NCI-H1092 (cell line): ENCODE data around the gene MPPED1.

ENCODE experiments used
- DNase-seq: peaks from one replicate; lab custom pipeline; 2025; lab: John Stamatoyannopoulos, UW

The MPPED1 gene

DNA sequence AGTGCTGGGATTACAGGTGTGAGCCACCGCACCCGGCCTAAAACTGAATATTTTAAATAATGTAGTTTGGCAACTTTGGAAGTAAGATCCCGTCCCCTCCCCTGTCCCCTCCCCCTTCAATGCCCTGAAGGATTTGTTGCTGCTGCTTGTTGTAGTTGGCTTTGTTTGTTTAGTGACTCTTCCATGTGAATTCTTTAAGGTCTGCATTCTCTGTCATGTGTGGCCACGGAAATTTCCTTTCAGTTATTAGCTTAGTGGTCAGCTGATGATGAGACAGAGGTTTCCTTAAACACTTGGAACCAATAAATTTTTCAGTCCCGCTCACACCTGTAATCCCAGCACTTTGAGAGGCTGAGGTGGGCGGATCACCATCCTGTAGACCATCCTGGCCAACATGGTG lies 109.9 kb downstream of the MPPED1 start:
- no peak for DNase-seq

DNA sequence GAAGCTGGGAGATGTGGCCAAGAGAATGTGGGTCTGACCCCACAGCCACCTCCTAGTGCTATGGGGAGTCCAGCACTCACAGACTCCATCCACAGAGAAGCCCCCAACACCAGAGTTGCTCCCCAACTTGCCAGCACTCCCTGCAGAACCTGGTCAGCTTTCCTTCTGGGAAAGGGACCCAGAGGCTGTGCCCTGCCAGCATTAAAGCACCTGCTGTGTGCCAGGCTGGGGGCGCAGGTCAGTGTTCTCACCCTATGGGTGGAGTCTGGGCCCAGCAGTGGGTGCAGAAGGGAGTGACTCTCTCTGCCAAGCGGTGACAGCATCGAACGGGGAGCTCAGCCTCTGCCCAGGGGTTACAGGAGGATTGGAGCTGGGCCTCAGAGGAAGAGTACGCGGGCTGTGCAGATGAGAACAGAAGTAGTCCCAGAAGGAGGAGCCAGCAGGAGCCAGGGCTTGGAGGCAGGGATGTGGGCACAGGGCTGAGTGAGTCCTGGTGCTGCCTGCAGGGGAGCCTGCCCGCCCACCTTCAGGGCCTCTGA lies 114.4 kb downstream of the MPPED1 start:
- DNase-seq: no peak

DNA sequence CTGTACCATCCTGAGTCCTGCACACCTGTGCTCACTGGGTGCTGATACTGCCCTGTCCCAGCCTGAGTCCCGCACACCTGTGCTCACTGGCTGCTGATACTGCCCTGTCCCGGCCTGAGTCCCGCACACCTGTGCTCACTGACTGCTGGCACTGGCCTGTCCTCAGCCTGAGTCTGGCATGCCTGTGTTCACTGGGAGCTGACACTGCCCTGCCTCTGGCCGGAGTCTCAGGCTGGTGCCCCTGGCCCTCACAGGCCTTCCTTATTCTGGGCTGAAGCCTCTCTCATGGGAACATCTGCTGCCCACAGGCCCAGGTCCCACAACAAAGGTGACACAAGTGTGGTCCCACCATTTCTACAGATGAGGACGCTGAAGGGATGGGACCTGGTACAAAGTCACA lies 115.1 kb downstream of the MPPED1 start:
- DNase-seq: no peak

DNA sequence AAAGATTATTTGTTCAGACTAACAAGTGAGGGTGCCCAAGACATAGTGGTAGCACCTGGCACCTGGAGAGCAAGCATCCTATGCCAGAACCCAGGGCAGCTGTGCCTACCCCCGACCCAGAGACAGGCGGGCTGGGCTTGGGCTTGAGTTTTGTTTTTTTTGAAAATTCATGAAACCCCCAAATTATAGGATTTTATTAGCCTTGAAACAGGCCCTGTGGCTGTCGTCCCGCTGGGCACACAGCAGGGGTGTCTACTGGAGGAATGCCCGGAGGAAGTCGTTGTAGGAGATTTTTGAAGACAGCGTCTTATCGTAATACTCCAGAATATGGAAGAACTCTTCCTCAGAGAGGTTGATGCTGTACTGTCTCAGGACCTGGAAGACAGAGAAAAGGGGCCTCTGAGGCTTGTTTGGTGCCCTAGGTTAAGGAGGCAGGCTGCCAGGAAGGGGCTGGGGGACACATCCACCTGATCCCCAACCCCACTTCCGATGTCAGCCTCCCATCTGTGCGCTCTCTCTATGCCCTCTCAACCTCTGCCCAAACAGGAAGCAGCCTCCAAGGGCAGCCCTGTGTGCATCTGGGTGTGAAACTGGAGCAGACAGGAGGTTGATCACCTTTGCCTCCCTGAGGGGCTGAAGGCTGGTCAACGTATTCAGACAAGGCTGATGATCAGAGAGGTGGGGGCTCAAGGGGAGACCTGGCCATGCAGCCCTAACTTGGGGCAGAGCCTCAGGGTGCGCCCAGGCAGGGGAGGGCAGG lies 117.0 kb downstream of the MPPED1 start:
- no peak for DNase-seq

DNA sequence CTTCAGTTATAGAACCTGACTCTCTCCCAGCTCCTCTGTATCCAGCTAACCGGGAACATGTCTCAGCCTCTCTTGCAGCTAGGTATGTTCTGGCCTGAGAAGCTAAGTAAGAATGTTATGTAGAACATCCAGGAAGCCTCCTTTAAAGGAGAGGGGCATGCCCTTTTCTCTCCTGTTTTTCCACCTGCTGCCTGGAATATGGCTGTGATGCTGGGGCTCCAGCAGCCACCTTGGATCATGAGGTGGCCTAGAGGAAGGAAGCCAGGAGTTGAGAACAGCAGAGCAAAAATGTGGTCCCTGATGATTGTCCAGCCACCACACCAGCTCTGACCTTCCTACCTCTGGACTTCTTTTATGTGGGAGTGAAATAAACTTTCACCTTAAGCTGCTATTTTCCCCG lies 117.6 kb downstream of the MPPED1 start:
- no peak for DNase-seq

DNA sequence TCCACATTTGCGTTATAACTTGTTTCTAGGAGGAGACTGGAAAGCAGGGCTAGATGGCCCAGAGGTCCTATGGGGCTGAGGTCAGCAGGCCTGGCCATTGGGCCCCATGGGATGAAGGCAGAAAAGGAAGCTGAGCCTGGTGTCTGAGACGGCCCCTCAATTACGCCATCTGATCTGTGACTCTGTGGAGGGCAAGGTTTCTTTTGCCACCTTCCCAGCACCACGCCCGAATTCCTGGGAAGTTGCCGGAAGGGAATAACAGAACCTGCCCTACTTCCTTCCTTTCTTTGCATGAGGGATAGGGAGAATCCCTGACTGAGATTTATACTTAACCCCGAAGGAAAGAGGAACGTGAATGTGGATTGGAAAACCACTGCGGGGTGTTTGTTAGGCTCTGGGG lies 118.1 kb downstream of the MPPED1 start:
- no peak for DNase-seq

DNA sequence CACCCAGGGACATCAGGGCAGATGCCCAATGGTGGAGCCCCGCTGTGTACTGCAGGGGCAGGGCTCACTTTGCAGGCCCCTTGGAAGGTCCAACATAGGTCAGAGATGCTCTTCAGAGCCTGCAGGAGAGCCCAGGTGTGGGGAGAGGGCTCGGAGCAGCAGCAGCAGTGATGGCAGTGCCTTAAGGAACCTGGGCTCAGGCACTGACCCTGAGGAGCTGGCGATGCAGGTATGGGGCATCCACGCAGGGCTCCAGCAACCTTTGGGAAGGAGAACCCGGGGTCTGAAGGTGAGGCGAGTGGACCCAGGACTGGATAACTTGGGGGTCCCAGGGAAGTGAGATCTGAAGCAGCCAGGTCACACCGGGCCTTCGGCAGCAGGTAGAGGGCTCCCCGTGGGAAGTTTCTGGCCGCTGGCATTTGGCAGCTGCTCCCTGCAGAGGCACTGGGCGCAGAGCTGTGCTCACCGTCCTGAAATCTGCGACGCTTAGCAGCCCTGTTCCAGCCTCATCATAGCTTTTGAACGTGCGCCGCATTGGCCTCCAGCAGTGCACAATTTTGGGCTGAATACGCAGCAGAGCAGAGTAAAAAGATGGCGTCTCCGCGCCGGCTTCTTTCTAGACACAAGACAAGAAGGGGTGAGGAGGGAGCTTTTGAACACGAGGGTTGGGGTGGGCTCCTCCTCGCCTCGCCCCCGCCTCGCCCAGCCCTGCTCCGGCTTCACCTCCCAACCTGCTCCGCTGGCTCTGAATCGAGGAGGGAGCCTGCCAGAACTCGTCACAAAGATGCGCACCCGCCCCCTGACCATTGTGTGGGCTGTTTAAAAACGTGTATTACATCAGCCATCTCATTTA lies 118.8 kb downstream of the MPPED1 start:
- DNase-seq: no peak

DNA sequence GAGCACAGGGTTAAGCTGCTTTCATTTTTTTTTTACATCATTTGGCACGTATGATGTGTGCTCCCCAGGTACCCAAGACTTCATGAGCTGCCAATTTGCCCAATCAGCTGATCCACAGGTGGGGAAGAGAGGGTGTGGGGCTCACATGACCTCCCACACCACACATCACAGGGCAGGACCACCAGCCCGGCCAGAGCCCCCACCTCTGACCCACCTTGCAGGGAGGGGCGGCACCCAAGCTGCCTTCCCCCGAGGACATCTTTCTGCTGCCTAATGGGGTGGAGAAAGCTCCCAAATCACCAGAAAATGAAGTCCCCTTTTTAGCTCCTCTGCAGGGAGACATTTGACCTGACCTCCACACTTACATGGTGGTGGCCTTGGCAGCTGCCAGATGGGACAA lies 119.8 kb downstream of the MPPED1 start:
- no peak for DNase-seq

DNA sequence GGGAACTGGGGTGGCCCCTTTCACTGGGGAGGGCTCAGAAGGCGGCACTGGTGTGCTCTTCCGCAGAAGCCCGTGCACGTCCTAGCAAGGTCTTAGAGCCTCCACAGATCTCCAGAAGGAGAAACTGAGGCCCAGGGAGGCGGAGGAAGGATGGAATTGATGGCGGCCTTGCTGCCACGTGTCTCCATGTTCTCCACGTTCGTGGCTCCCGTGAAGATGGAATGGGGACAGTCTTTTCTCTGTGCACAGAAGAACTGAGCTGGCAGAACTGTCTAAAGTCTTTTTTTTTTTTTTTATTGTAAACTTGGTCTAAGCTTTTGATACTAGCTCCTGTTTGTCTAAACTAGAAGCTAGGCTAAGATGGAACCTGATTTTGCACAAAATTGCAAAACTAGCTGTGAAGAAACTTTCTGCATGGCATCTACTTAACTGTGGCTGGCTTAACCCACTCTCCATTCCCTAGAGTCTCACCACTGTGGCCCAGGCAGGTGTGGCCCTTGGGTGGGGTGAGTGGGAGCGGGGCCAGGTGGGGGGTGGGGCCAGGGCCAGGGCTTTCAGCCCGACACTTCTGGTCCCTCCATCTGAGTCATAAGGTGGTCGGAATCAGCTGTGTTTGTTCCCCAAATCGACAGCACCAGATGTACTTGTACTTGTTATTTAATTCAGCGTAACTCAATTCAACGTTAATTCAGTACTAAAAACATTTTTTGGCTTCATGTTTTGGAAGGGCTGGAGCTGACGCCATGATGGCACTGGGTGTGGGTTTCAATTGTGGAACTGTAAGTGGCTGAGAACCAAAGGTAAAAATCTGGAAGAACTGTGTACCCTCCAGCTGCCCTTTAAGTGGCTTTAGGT lies 120.7 kb downstream of the MPPED1 start:
- no peak for DNase-seq

DNA sequence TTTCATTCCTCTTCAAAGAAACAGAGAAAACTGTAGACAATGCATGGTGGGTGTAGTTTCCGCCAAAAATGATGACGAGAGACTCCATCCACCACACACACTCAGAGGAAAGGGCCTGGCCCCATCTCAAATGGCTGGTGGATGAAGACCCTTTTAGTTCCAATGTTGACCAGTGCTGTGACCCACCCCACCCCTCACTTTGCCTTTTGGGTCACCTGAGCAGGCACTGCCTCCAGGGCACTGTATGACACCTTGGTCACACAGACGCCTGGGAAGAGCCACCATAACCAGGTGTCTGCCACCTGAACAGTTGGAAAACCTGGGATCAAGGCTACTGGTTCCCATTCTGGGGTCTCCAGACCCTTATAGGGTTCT lies 121.3 kb downstream of the MPPED1 start:
- no peak for DNase-seq

DNA sequence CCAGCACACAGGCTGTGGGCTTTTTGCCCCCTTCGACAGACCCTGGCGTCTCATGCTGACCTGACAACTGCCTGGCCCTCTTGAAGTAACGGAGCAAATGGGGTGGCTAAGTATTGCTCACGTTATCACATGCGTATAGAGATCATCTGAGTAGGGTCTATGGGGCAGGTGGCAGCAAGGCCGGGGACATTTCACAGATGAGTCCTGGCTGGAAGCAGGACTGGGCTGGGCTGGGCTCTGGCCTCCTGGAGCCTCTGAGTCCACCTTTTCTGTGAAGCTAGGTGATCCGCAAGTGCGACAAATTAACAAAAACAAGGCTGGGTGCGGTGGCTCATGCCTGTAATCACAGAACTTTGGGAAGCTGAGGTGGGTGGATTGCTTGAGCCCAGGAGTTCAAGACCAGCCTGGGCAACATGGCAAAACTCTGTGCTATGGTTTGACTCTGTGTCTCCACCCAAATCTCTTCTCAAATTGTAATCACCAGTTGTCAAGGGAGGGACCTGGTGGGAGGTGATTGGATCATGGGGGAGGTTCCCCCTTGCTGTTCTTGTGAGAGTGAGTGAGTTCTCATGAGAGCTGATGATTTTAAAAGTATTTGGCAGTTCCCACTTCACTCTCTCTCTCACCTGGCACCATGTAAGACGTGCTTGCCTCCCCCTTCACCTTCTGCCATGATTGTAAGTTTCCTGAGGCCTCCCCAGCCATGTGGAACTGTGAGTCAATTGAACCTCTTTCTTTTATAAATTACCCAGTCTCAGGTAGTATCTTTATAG lies 122.0 kb downstream of the MPPED1 start:
- DNase-seq: no peak

DNA sequence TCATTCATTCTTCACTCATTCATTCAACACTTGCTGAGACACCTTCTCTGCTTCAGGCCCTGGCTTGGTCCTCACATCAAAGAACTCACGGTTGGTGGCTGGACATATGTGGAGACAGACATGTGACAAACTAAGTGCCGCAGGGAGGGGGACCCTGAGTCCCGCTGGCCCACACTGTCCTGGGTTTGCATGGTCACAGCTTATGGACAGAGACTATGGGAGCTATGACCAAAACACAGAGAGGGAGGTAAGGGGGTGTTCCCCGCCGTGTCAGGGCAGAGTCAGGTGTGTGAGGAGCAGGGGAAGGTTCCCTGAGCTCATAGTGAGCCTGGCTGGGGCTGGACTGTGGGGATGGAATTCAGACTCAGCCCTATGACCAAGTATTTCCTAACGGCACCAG lies 123.1 kb downstream of the MPPED1 start:
- DNase-seq: no peak

DNA sequence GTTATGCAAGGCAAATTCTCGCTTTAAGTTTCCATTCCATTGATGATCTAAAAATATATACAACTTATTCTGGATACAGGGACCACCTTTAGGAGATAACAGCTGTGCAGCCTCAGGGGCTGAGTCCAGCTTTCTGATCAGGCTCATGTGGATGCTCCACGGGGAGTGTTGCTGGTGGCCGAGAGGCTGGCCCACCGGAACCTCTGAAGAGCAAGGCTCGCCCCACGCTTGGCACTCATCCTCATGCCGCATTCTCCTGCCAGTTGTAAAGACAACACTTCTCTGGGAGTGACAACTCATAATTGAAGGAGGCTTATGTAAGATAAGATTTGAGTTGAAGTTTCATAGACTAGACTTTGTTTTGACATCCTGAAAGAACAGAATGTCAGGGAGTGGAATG lies 123.5 kb downstream of the MPPED1 start:
- DNase-seq: no peak

DNA sequence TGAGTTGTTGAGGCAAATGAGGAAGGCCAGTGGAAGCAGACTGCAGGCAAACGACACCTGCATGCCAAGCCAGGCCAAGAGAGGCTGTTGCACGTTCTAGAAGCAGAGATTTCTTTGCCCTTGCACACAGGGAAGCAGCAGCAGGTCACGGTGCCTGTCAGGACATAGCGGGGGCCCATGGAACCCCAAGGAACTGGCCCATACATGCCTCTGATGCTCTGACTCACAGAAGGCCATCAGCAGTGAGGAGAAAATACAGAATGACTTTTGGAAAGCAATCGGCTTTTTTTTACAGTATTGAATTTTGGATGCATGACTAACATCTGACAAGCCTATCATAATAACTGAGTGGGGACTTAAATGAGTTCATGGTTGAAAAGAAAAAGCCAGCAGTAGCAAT lies 123.9 kb downstream of the MPPED1 start:
- DNase-seq: no peak

DNA sequence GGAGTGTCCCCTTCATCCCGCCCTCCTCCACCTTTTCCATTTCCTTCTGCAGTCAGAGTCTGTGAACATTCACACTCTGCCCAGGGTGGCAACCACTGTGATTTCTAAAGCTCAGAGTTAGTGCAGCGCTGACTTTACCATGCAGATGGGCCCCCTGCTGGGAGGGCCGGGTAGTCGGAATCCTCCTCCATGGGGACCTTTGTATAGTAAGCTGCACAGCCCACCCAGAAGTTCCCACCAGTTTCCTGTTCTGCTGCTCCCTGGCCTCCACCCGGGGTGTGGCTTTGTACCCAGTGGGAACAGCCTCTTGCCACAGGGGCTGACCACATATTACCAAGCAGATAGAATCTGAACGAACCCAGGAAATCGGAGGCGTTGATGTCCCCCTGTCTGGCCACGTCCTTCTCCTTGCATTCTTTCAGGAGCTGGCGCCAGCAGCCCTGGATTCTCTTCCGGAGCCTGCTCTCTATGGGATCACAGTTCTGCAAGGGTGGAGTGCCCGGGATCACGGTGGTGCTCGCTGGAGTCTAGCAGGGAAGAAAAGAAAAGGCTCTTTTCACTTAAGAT lies 125.3 kb downstream of the MPPED1 start:
- DNase-seq: no peak

DNA sequence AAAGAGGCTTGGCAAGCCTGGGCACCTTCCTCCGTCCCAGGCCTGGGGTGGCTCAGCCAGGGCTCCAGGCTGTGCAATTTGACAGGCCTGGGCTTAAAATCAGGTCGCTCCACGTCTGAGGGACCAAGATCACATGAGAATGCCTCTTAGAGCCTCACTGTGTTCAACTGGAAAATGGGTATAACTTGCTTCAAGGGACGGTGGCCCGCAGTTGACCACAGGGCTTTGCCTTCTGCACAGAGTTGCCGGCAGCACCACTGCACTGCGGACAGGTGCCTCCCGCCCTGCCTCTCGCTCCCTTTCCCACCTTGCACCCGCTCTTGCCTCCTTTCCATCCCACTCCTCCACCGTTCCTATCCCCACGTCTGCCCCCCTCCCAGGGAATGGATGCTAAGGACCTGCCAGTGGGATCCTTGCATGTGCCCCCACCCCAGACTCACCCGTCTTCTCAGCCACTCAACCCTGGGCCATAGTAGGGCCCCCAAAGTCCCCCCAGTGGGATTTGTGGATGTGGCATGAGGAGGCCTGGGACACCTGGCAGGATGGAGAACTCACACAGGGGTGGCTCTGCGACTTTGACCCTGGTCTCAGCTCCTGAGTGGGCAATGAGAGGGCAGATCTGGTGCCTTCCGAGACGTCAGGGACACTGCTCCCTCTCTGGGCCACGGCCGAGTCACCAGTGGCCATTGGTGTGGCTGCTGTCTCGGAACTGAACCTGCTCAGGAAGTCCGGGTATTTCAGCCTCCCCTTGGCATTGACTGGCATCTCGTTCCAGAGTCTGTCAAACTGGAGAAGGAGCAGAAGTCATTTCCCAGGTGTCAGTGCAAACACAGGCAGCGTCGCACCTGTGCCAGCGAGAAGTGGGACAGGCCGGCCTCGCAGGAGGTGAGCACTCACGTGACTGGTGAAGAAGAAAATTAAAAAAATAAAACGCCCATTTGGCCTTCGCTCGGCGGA lies 128.0 kb downstream of the MPPED1 start:
- no peak for DNase-seq

DNA sequence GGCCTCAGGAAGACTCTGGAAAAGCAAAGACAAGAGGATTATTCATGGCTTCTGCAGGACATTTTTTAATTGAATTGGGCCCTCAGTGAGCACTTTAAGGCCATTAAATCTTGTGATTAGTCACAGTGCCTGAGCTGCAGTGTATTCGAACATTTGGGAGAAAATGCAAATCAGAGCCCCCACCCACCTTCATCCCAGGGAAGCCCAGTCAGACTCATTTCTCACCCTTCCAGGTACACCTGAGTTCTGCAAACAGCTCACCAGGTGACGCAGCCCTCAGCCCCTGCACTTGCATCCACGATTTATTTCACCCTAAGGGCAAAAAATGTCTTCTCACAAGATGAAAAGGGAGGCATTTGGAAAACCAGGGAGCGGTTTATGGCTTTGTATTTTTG lies 128.7 kb downstream of the MPPED1 start:
- no peak for DNase-seq

DNA sequence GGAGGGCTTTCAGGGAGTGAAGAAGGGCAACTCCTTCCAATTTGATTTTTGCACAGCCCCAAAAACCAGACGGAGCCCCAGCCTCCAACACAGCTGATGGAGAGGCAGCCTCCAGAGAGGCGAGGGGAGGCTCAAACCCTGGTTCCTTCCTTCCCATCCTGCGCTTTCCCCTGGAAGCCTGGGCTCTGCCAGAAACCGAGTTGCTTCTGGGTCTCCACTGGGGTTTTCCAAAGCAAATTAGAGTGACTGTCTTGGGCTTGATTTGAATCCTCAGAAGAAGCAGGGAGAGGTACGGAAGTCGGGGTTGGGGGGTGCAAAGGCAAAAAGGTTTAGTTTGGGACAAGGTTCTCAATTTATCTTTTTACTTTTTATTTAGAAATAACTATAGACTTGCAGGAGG lies 129.2 kb downstream of the MPPED1 start:
- DNase-seq: no peak

DNA sequence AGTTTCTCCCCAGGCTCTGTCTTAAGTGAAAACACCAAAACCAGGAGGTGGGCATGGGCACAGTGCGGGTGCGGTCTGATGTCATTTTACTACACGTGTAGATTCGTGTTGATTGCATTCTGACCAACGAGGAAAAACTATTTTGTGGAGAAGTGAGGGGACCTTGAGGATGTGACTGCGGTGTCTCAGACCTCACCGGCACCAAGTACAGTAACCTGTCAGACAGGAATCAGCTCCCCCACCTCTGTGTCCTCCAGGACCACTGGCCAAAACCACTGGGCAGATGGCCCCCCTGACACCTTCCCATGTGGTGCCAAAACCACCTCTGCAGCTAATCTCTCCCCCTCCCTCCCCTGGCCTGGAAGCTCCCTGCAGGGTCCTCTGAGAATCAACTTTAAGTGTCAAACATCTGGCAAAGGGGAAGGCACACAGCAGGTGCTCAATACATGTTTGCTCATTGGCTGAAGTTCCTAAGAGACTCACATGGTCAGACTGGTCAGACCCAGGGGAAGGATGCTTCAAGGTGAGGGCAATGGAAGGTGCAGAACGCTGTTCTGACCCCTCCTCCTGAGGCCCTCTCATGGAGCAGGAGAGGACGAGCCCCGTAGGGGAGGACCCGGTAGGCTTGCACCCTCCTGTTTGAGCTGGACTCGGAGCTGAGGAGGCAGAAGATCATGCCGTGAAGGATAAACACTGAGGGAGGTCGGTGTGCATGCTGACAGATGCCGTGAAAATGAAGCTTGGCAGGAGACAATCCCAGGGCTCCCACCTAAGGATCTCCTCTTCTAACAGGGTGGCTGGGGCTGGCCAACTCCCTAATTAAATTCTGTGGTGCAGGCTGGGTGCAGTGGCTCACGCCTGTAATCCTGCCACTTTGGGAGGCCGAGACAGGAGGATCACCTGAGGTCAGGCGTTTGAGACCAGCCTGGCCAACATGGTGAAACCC lies 129.9 kb downstream of the MPPED1 start:
- DNase-seq: no peak
